Left colon (tissue), 2 donors: ENCODE data around the gene WASHC2A. TPM values are rescaled to one million over a fixed set of nuclear protein-coding genes. Genes with fewer than 3 reads are reported as not detected.
"Not testable (repeated sequence)": the region's sequence is repeated elsewhere in the genome, so short reads cannot be mapped to it uniquely, and the experiment has no call there.

ENCODE experiments used
- ATAC-seq: fragments of 200-7000 bp; cut with Tn5 transposase; one replicate; pipeline ENCODE4 v1.9.1; 2020; ENCODE audit warnings: mild to moderate bottlenecking, moderate library complexity
- DNase-seq, 2 donors: peaks; one replicate each; pipeline ENCODE4 v3.0.0-alpha.2; 2020
- intact Hi-C, 2 donors: fragments of 100-400 bp; cut with DNase I in 1 of 2; cut with micrococcal nuclease in 1 of 2; formaldehyde crosslinking; loops; one replicate each; pipeline versions ENCODE4 v1.11.2 to v1.14.0; 2022; cut with DNase I, micrococcal nuclease
- long read RNA-seq: library from polyadenylated mRNA; unstranded; transcript quantifications from one replicate; pipeline ENCODE4 v2.0.0, GENCODE V29; 2021
- total RNA-seq, 2 donors: library from RNA; stranded (reverse); fragmentation: NEBNext Ultra II Directional; extraction: Animal tissue kit (Norgen Biotek cat#: 25700); gene quantifications; one replicate each; pipeline ENCODE4 v1.2.1, GENCODE V29; 2021
- donor health status: DM: no; HTN: no; CAD: no.
- donor health status: DM: yes; HTN: yes; CAD: no.

WASHC2A gene, protein sequence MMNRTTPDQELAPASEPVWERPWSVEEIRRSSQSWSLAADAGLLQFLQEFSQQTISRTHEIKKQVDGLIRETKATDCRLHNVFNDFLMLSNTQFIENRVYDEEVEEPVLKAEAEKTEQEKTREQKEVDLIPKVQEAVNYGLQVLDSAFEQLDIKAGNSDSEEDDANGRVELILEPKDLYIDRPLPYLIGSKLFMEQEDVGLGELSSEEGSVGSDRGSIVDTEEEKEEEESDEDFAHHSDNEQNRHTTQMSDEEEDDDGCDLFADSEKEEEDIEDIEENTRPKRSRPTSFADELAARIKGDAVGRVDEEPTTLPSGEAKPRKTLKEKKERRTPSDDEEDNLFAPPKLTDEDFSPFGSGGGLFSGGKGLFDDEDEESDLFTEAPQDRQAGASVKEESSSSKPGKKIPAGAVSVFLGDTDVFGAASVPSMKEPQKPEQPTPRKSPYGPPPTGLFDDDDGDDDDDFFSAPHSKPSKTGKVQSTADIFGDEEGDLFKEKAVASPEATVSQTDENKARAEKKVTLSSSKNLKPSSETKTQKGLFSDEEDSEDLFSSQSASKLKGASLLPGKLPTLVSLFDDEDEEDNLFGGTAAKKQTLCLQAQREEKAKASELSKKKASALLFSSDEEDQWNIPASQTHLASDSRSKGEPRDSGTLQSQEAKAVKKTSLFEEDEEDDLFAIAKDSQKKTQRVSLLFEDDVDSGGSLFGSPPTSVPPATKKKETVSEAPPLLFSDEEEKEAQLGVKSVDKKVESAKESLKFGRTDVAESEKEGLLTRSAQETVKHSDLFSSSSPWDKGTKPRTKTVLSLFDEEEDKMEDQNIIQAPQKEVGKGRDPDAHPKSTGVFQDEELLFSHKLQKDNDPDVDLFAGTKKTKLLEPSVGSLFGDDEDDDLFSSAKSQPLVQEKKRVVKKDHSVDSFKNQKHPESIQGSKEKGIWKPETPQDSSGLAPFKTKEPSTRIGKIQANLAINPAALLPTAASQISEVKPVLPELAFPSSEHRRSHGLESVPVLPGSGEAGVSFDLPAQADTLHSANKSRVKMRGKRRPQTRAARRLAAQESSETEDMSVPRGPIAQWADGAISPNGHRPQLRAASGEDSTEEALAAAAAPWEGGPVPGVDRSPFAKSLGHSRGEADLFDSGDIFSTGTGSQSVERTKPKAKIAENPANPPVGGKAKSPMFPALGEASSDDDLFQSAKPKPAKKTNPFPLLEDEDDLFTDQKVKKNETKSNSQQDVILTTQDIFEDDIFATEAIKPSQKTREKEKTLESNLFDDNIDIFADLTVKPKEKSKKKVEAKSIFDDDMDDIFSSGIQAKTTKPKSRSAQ (N-terminal part only)
- total RNA-seq, result 10 to 100 TPM; 67.3 to 75.5 TPM
- long read RNA-seq, full-length matches to known transcripts, result 13 of 95 reads
- long read RNA-seq, partial matches to known transcripts, result 48 of 95 reads
- long read RNA-seq, other reads (novel, unspliced or antisense), result 34 of 95 reads

DNA sequence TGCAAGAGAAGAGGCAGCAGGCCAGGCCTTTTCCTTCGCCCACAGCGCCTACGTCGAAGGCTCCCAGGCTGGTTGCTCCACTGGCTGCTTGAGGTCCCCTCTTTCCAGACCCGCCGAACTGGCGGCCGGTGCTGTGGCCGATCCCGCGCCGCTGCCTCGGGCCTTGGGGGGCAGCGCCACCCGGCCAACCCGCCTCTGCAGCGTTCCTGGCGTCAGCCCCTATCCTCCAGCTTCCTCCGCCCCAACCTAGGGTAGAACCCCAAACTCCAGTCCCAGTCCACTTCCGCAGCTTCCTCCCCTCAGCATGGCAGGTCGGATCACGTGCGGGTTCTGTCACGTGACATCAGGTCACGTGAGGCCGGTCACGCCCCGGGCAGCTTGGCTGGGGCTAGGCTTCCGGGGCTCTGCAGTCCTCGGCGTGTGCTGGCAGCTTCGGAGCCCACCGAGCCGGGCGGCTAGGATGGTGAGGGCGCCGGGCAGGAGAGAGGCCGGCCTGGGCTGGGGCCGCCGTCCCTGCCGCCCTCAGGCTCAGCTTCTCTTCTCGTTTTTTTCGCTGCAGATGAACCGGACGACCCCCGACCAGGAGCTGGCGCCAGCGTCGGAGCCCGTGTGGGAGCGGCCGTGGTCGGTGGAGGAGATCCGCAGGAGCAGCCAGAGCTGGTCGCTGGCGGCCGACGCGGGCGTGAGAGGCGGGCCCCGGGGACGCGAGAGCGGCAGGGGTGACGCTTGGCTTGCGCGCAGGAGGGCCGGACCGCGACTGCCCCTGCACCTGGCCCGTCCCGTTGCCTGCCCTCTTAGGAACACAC, at the start of gene WASHC2A:
TSS of gene WASHC2A (plus strand) at position 409 of the 806 bp plus-strand sequence. CDS start at position 461, 52 bp downstream.
- ATAC-seq (peak; percentile 95), DNase-seq (peak; percentile 94)
- intact Hi-C loops, result not testable (repeated sequence)

DNA sequence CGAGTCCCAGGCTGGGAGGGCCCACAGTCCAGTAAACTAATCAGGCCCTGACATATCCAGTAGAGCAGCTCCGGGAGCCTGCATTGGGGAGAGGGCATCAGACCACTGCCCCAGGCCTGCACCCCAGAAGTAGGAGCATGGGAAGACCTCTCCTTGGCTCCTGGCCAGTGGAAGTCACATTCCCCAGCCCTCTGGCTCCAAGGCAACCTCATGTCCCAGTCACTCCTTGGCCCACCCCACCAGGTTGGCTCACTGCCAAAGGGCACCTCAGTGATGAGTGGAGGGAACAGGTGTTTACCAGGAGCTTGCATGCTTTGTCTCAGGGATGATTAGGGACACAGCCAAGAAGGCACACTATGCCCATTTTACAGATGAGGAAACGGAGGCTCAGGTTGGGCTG, 48.5 kb upstream of the WASHC2A start:
- ATAC-seq, intact Hi-C loops, DNase-seq: not testable (repeated sequence)

DNA sequence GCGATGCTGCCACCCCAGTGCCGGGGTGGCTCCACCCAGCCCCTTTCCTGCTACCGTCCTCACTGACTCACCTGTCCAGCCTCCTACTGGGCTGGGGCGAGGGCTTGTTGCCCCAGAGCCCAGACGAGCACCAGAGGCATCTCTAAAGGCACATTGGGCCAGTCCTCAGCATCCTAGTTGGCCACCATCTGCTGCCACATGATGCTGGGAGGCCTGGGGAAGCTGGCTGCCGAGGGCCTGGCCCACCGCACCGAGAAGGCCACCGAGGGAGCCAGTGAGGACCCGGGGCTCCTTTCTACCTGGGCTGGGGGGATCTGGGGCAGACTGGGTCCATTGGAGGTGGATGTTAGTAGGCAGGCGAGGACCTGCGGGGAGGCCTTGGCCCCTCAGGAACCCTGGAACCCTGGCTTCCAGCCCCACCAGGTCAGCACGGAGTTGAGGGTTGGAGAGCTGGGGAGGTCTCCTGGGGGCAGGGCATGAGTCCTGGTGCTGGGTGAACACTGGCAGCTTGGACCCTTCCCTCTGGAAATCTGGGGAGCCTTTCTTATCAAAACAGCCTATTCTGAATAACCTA, 47.2 kb upstream of the WASHC2A start:
- ATAC-seq, intact Hi-C loops, DNase-seq: not testable (repeated sequence)

DNA sequence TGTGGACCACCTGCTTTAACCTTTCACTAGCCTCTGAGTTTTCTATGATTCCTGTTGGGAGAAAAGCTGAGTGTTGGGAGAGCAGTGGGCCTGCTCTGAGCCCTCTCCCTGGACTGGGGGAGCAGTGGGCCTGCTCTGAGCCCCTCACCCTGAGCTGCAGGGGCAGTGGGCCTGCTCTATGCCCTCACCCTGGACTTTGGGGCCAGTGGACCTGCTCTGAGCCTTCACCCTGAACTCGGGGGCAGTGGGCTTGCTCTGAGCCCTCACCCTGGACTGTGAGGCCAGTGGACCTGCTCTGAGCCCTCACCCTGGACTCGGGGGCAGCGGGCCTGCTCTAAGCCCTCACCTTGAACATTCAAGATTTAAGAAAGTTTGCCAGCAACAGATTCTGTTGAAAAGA, 46.1 kb upstream of the WASHC2A start:
- ATAC-seq (no peak), DNase-seq (no peak)
- intact Hi-C loops, result no loop called here

DNA sequence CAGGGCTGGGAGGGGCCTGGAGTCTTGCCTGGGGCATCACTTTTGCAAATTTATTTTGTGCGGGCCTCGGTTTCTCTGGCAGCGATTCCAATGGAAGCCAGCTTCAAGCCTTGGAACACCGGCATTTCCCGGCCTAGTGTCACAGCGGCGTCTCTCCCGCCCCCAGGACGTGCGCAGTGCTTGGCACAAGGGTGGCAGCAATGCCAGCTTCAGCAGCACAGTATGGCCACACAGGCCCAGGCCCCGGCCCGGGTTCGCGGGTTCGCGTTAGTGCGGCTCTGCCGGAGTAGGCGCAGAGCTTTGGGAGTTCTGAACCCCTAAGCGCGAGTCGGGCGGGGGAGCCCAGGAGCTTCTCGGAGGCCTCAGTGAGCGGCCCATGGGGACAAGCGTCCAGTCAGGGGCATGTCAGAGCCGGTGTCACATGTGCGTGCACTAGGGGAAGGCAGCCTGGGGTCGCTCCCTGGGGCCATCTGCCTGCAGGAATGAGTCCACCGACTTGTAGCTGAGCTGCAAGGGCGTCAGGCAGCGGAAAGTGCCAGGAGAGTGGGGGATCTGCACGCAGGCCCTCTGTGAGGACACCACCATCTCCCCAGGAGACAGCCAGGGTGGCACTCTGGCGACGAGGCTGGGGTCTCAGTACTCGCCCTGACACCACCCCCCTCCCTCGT, 42.9 kb upstream of the WASHC2A start:
- ATAC-seq, DNase-seq, intact Hi-C loops: not testable (repeated sequence)

DNA sequence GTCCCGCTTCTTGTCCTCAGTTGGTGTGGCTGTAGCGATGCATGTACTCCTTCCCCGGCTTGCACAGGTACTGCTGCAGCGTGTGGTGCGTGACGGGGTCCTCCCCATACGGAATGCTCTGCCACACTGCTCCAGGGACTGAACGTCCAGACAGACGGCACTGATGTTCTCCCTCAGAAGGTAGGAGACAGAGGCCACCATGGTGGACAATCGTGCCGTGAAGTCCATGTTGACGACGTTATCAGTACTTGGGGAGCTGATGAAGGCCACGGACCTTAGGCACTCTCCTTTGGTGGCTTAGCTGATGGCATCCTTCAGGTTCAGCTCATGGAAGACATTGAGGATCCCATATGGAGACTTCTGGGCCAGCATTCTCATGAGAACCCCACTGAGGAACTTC, 42.1 kb upstream of the WASHC2A start:
- DNase-seq (no peak), ATAC-seq (no peak)
- intact Hi-C loops, result no loop called here

DNA sequence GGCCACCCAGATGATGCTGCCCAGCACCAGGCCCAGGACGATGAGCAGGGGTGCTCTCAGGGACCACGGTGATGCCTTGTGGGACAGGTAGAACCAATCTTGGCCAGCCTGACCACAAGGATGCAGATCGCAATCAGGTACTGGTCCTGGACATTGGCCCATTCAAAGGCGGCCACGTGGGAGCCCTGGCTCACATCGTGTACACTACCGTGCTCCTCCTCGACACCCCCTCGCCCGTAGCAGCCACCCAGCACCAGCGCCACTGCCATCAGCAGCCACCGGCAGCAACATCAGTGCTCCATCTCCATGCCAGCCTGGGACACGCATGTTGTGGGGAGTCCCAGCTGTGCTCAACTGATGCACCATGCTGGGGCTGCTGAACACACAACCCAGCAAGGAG, 40.6 kb upstream of the WASHC2A start:
- DNase-seq, result no peak
- intact Hi-C loops, result no loop called here
- no peak for ATAC-seq

DNA sequence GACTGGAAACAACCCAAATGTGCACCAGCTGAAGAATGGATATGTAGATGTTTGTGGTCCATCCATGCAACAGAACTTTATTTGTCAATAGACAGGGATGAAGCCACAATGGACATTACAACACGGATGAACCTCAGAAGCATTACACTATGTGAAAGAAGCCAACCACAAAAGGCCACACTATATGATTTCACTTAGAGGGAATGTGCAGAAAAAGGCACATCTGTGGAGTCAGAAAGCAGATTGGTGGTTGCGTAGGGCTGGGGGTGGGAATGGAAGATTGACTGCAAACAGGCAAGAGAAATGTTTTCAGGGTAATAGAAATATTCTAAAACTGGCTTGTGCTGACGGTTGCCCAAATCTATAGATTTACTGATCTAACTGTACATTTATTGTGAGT, 34.3 kb upstream of the WASHC2A start:
- ATAC-seq (no peak), DNase-seq (no peak)
- intact Hi-C loops, result no loop called here

DNA sequence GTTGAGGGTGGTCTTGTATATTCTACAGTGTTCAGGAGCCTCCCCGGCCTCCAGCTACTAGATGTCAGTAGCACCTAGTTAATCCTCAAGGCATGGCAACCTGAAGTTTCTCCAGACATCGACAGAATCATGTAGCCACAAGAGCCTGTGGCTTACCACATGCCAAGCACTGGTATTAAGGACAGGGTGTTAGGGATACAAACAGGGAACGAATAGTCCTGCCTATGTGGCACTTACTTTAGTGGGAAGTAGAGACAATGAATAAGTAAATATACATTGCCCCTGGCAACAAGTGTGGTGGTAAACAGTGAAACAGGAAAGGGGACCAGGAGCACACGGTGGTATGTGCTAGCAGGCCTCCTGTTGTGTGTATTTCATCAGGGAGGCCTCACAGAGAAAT, 32.4 kb upstream of the WASHC2A start:
- DNase-seq, intact Hi-C loops, ATAC-seq: not testable (repeated sequence)

DNA sequence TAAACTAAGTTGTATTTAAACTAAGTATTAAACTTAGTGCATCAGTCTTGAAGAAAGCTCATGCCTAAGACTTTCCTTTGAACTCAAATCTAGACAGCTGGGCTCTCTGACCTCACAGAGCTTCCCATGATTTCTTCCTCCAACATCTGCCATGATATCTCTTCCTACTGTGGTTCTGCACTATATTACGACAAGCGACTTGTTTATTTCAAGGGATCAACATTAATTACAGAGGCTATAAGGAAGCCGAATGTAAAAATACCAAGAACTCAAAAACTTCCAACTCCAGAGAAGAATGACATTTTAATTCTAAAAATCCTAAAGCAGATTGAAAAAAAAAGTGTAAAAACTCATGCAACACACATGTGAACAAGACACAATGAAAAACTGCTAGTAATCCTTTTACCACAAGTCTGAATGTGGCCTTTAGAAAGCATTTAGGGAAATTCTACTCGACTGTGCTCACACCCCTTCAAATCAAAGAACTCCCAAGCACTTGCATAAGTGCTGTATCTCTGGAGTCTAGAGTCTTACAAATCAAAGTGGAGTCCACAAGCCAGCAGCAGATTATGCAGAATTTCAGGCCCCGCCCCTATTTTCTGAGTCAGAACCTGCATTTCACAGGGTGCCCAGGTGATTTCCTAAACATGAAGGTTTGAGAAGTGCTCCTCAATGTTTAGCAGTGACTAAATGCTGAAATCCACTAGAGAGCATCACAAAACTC, 22.7 kb upstream of the WASHC2A start:
- DNase-seq (no peak), ATAC-seq (no peak)
- intact Hi-C loops, result no loop called here

DNA sequence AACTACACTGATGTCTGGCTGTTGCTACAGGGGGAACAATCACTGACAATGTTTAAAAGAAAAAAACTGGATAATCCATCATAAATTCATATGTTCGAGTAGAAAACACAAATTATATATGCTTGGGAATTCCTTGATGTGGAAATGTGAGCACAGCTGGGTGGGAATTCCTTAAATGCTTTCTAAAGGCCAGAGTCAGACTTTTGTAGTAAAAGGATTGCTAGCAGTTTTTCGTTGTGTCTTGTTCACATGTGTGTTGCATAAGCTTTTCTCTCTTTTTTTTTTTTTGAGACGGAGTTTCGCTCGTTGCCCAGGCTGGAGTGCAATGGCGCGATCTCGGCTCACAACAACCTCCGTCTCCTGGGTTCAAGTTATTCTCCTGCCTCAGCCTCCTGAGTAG, 21.3 kb upstream of the WASHC2A start:
- ATAC-seq, DNase-seq, intact Hi-C loops: not testable (repeated sequence)

DNA sequence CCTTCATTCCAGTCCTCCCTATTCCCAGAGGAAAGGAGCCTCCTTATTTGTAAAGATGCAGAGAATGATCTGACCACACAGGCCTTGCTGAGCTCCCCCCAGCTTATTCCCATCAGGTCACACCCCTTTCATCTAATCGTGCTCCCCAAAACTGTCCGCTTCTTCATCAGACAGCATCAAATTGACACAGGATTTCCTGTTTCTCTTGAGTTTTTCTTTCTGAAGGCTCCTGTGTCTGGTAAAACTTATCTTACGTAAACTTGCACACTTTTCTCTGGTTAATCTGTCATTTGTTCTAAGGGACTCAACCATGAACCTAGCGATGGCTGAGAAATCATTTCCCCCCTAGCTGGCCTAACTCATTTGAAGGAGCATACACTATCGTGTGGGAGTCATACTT, 20.2 kb upstream of the WASHC2A start:
- DNase-seq, ATAC-seq, intact Hi-C loops: not testable (repeated sequence)

DNA sequence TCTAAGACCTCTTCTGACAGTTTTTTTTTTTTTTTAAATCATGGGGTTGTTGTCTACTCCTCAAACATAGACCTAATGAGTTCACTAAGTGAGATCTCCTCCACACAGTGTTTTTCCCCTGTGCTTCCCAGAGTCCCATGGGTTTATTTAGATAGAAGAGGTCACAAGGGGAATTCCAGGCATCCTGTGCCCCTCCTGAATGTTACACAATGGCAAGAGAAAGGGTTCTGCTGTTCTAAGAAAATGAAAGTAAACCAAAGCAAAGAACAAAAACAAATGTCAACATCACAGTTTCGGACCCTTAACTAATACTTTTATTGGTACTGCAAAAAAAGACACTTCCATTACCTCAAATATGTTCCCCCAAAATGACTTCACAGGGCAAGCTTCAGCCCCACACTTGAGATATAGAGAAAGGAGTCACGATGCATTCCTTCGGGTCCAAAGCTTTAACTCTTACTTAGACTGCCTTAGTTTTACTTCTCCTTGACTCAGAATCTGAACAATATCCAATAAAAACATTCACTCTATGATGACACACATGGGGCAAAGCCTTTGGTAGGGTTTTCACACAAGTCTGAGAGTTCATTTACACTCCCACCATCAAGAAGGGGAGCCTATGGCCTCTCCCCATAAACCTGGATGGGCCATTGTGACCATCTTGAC, 15.6 kb upstream of the WASHC2A start:
- ATAC-seq, result peak; percentile 44
- DNase-seq, intact Hi-C loops: not testable (repeated sequence)

DNA sequence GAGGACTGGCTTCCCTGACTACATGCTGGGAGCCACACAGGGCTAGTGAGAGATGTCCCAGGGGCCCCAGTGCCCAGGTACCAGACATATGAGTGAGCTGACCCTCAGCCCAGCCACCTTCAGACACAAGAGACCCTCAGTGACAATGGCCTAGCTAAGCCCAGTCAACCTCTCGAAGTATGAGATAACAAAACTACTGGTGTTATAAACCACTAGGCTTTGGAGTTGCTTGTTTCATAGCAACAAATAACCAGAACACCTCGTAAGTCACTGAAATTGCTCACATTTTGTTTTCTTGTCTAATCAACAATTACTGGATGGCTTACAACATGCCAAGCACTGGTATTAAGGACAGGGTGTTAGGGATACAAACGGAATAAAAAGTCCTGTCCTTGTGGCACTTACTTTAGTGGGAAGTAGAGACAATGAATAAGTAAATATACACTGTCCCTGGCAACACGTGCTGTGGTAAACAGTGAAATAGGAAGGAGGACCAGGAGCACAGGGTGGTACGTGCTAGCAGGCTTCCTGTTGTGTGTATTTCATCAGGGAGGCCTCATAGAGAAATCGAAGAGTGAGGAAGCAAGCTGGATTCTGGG, 14.9 kb upstream of the WASHC2A start:
- intact Hi-C loops, ATAC-seq, DNase-seq: not testable (repeated sequence)
